Measurements from ENCODE around the gene DIAPH2.

- TF ChIP-seq CTCF (conservative IDR thresholded peaks at IDR 0.05; ENCODE audit: low read depth in 2 of 2): no peak
- TF ChIP-seq, protein P1, sequence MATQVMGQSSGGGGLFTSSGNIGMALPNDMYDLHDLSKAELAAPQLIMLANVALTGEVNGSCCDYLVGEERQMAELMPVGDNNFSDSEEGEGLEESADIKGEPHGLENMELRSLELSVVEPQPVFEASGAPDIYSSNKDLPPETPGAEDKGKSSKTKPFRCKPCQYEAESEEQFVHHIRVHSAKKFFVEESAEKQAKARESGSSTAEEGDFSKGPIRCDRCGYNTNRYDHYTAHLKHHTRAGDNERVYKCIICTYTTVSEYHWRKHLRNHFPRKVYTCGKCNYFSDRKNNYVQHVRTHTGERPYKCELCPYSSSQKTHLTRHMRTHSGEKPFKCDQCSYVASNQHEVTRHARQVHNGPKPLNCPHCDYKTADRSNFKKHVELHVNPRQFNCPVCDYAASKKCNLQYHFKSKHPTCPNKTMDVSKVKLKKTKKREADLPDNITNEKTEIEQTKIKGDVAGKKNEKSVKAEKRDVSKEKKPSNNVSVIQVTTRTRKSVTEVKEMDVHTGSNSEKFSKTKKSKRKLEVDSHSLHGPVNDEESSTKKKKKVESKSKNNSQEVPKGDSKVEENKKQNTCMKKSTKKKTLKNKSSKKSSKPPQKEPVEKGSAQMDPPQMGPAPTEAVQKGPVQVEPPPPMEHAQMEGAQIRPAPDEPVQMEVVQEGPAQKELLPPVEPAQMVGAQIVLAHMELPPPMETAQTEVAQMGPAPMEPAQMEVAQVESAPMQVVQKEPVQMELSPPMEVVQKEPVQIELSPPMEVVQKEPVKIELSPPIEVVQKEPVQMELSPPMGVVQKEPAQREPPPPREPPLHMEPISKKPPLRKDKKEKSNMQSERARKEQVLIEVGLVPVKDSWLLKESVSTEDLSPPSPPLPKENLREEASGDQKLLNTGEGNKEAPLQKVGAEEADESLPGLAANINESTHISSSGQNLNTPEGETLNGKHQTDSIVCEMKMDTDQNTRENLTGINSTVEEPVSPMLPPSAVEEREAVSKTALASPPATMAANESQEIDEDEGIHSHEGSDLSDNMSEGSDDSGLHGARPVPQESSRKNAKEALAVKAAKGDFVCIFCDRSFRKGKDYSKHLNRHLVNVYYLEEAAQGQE (IDR thresholded peaks at IDR 0.05; ENCODE audit: unreplicated experiment): no peak
- no peak for TF ChIP-seq EZH2 (IDR thresholded peaks at IDR 0.05; ENCODE audit: low read depth, unreplicated experiment)
- peak; percentile 53 for TF ChIP-seq POLR2AphosphoS5 (IDR thresholded peaks at IDR 0.05; ENCODE audit: low read depth)
- TF ChIP-seq NANOG (IDR thresholded peaks at IDR 0.05; ENCODE audit: borderline replicate concordance): no peak
- TF ChIP-seq EZH2phosphoT487 (IDR thresholded peaks at IDR 0.05; ENCODE audit: unreplicated experiment): no peak
- no peak for TF ChIP-seq CREB1 (CRISPR knock-in tag; IDR thresholded peaks at IDR 0.05; ENCODE audit: low read depth)
- TF ChIP-seq ZNF114 (CRISPR knock-in tag; IDR thresholded peaks at IDR 0.05): no peak
- TF ChIP-seq, protein P2, sequence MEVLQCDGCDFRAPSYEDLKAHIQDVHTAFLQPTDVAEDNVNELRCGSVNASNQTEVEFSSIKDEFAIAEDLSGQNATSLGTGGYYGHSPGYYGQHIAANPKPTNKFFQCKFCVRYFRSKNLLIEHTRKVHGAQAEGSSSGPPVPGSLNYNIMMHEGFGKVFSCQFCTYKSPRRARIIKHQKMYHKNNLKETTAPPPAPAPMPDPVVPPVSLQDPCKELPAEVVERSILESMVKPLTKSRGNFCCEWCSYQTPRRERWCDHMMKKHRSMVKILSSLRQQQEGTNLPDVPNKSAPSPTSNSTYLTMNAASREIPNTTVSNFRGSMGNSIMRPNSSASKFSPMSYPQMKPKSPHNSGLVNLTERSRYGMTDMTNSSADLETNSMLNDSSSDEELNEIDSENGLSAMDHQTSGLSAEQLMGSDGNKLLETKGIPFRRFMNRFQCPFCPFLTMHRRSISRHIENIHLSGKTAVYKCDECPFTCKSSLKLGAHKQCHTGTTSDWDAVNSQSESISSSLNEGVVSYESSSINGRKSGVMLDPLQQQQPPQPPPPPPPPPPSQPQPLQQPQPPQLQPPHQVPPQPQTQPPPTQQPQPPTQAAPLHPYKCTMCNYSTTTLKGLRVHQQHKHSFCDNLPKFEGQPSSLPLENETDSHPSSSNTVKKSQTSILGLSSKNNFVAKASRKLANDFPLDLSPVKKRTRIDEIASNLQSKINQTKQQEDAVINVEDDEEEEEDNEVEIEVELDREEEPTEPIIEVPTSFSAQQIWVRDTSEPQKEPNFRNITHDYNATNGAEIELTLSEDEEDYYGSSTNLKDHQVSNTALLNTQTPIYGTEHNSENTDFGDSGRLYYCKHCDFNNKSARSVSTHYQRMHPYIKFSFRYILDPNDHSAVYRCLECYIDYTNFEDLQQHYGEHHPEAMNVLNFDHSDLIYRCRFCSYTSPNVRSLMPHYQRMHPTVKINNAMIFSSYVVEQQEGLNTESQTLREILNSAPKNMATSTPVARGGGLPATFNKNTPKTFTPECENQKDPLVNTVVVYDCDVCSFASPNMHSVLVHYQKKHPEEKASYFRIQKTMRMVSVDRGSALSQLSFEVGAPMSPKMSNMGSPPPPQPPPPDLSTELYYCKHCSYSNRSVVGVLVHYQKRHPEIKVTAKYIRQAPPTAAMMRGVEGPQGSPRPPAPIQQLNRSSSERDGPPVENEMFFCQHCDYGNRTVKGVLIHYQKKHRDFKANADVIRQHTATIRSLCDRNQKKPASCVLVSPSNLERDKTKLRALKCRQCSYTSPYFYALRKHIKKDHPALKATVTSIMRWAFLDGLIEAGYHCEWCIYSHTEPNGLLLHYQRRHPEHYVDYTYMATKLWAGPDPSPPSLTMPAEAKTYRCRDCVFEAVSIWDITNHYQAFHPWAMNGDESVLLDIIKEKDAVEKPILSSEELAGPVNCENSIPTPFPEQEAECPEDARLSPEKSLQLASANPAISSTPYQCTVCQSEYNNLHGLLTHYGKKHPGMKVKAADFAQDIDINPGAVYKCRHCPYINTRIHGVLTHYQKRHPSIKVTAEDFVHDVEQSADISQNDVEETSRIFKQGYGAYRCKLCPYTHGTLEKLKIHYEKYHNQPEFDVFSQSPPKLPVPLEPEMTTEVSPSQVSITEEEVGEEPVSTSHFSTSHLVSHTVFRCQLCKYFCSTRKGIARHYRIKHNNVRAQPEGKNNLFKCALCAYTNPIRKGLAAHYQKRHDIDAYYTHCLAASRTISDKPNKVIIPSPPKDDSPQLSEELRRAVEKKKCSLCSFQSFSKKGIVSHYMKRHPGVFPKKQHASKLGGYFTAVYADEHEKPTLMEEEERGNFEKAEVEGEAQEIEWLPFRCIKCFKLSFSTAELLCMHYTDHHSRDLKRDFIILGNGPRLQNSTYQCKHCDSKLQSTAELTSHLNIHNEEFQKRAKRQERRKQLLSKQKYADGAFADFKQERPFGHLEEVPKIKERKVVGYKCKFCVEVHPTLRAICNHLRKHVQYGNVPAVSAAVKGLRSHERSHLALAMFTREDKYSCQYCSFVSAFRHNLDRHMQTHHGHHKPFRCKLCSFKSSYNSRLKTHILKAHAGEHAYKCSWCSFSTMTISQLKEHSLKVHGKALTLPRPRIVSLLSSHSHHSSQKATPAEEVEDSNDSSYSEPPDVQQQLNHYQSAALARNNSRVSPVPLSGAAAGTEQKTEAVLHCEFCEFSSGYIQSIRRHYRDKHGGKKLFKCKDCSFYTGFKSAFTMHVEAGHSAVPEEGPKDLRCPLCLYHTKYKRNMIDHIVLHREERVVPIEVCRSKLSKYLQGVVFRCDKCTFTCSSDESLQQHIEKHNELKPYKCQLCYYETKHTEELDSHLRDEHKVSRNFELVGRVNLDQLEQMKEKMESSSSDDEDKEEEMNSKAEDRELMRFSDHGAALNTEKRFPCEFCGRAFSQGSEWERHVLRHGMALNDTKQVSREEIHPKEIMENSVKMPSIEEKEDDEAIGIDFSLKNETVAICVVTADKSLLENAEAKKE (CRISPR knock-in tag; IDR thresholded peaks at IDR 0.05): no peak
- TF ChIP-seq STAT1 (IDR thresholded peaks at IDR 0.05; ENCODE audit: unreplicated experiment): no peak
- no peak for TF ChIP-seq ETS1 (IDR thresholded peaks at IDR 0.05)
These were observed 625.7 kb downstream of the DIAPH2 start for GRCh38 chrX:97310373-97310772.

Measured in GM23338 (cell line).